ES-I3 (cell line): ENCODE results near the gene PLXDC1.

ENCODE experiments used
- H3K36me3 ChIP-seq: 2 replicates; pipeline ENCODE4 v1.6.1; 2013; ENCODE audit warnings: mild to moderate bottlenecking, low read length, control low read depth, moderate library complexity; ENCODE audit not compliant: insufficient read depth
- H3K4me1 ChIP-seq: 2 replicates; pipeline ENCODE4 v1.6.1; 2013; ENCODE audit warnings: mild to moderate bottlenecking, control low read depth, low read length; ENCODE audit not compliant: insufficient read depth
- H3K9ac ChIP-seq: 2 replicates; pipeline ENCODE4 v1.6.1; 2013; ENCODE audit warnings: low read depth, mild to moderate bottlenecking, low read length, moderate library complexity
- H3K9me3 ChIP-seq: 2 replicates; pipeline ENCODE4 v1.6.1; 2013; ENCODE audit warnings: mild to moderate bottlenecking, low read length, moderate library complexity; ENCODE audit not compliant: control insufficient read depth, insufficient read depth

The PLXDC1 gene

DNA sequence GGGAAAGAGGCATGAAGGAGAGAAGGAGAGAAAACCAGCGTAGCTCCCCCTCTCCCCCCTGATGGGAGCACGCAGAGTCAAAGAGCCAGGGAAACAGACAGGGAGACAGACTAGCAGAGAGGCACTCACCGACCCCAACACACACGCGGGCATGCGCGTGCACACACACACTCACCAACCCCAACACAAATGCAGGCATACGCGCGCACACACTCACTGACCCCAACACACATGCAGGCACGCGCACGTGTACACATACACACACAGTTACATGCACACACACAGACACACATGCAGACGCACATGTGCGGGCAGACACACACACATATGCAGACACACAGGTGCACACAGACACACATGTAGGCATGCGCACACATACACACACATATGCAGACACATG lies 41.5 kb upstream of the PLXDC1 start:
- peaks cover 14% of the 10 kb centered on the region for H3K4me1 ChIP-seq
- H3K36me3 ChIP-seq = peaks cover 2% of the 10 kb centered on the region; the same call in 1 of the 2 replicates
- no peaks in the 10 kb centered on the region for H3K9me3 ChIP-seq
- no peak overlapping the region for H3K9ac ChIP-seq

DNA sequence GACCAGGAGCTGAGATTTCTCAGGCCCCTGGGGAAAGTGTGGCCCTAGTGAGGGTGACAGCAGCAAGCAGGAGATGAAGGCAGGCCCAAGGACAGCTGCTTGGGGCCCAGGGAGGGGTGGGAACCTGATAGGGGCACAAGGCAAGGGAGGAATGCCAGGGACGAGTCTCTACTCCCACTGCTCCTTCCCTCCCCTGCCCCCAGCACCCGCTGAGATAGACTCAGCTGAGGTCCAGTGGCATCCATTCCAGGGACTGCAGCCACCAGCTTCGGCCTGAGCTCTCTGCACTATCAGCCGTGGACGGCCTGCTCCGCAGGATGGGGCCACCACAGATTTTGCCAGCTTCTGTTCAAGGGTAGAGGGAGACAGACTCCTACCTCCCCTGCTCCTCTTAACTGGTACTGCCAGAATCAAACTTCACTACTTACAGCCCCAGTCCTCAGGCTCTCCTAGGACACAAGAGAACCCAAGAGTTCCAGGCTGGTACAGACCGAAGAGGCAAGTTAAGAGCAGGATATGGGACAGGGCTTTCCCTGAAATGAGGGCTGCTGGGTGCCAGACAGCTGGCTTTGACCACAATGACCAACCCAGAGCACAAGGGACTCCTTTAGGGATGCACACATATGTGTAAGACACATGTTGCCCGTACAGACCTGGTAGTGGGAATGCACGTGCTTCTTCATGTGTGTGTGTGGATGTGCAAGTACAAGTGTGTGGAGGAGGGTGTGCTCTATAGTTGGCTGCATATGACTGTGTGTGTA lies 40.5 kb upstream of the PLXDC1 start:
- peaks cover 2% of the 10 kb centered on the region; the same call in 1 of the 2 replicates for H3K36me3 ChIP-seq
- no peaks in the 10 kb centered on the region for H3K9me3 ChIP-seq
- no peak overlapping the region for H3K9ac ChIP-seq
- H3K4me1 ChIP-seq = peaks cover 14% of the 10 kb centered on the region

DNA sequence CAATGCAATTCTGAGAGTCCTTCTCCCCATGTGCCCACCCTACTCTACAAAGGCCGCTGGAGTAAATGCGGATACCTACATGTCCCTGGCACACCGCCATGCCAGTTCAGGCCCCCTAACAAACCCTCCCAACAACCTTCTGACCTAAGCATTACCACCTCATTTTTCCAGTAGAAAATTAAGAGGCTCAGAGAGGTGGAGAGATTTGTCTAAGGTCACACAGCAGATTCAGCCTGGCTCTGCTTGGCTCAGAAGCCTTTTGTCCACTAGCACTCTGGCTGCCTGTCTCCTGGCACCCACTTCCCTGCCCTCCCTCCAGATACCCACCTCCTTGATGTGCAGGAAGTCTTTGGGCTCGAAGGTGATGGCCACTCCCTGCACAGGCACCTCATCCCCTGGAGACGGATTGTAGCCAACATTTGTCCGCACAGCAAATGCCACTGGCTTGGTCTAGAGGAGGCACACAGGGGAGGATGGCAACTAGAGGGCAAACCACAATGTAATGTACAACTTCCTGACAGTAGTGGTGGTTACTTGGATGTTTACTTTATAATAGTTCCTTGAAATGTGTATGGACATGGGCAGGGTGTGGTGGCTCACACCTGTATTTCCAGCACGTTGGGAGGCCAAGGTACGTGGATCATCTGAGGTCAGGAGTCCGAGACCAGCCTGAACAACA lies 35.9 kb upstream of the PLXDC1 start:
- Histone ChIP-seq H3K4me1 (no peaks in the 10 kb centered on the region), H3K9ac (no peak overlapping the region), H3K36me3 (peaks cover 7% of the 10 kb centered on the region), H3K9me3 (no peaks in the 10 kb centered on the region)

DNA sequence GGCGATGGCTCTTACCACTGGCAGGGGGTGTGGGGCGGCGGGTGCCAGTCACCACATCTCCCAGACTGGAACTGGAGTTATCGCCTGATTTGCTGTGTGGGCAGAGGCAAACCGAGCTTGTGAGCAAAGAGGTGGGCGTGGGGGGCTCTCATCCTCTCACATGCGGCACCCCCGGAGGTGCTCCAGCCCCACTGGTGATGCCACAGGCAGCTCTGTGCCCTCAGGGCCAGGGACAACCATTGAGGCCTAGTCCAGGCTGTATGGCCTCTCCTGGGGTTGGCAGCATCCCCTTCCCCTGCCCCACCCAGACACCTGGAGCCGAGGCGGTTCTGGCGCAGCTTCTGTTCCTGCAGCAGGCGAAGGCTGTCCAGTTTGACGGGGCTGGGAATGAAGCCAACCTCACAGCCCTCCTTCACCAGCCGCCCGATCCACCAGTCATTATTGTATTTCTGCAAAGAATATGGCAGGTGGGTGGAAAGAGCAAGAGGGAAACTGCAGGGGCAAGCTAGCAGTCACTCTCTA lies 35.1 kb upstream of the PLXDC1 start:
- no peak overlapping the region for H3K9ac ChIP-seq
- H3K4me1 ChIP-seq = no peaks in the 10 kb centered on the region
- no peaks in the 10 kb centered on the region for H3K9me3 ChIP-seq
- H3K36me3 ChIP-seq = peaks cover 7% of the 10 kb centered on the region

DNA sequence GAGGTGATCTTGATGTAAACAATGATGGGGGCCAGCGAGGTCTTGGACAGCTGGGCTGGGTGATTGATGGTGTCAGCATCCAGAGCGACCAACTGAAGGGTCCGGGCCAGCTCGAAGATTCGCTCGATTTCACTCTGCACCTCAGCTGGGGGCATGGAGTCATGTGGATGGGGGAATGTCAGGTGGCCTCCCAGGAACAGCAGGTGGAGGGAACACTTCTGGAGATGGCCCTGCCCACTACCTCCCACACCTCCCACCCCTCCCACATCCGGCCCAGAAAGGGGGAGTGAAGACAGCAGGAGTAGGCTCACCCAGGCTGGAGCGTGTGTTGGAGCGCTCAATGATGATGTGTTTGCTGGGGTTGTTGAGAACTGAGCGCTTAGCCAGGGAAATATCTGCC lies 32.3 kb upstream of the PLXDC1 start:
- H3K36me3 ChIP-seq = peaks cover 7% of the 10 kb centered on the region
- H3K9me3 ChIP-seq = no peaks in the 10 kb centered on the region
- H3K4me1 ChIP-seq = no peaks in the 10 kb centered on the region
- no peak overlapping the region for H3K9ac ChIP-seq

DNA sequence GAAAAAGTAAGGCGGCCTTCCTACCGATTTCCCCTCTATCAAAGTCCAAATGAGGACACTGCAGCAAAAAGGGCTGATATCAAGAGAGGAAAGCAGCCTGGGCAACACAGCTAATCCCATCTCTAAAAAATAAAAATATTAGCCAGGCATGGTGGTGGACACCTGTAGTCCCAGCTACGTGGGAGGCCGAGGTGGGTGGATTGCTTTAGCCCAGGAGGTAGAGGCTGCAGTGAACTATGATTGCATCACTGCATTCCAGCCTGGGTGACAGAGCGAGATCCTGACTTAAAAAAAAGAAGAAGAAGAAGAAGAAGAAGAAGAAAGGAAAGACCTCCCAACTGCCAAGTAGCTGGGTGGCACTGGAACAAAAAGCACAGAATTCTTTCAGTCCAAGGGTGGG lies 31.6 kb upstream of the PLXDC1 start:
- no peaks in the 10 kb centered on the region for H3K4me1 ChIP-seq
- H3K9ac ChIP-seq = no peak overlapping the region
- H3K36me3 ChIP-seq = peaks cover 7% of the 10 kb centered on the region
- H3K9me3 ChIP-seq = no peaks in the 10 kb centered on the region

DNA sequence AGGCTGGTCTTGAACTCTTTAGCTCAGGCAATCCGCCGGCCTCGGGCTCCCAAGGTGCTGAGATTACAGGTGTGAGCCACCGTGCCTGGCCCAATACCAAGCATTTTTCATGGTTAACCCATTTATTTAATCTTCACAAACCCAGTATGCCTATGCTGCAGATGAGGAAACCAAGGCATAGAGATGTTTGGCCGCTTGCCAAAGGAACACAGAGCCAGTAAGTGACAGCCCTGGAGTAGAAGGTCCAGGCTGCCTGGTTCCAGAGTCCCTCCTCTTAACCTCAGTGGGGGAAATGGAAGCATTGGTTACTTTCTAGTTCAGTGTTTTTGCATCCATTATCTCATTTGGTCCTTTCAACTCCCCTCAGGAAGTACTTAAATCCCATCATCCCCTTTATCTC lies 29.9 kb upstream of the PLXDC1 start:
- Histone ChIP-seq H3K9me3 (no peaks in the 10 kb centered on the region), H3K9ac (no peak overlapping the region), H3K36me3 (peaks cover 7% of the 10 kb centered on the region; the same call in 1 of the 2 replicates), H3K4me1 (no peaks in the 10 kb centered on the region)

DNA sequence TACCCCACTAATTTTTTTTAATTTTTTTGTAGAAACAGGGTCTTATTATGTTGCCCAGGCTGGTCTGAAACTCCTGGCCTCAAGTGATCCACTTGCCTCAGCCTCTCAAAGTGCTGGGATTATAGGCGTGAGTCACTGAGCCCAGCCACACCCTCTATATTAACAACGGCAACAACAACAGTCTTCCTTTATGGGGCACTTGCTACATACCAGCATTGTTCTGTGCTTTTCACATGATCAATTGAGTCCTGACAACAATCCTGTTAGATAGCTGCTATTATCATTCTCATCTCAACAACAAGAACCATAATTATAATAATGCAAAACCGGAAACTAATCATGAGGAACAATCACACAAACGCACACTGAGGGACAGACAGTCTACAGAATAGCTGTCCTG lies 27.1 kb upstream of the PLXDC1 start:
- H3K9me3 ChIP-seq = no peaks in the 10 kb centered on the region
- peaks cover 7% of the 10 kb centered on the region; the same call in 1 of the 2 replicates for H3K36me3 ChIP-seq
- H3K9ac ChIP-seq = no peak overlapping the region
- H3K4me1 ChIP-seq = peaks cover 6% of the 10 kb centered on the region; the same call in 1 of the 2 replicates

DNA sequence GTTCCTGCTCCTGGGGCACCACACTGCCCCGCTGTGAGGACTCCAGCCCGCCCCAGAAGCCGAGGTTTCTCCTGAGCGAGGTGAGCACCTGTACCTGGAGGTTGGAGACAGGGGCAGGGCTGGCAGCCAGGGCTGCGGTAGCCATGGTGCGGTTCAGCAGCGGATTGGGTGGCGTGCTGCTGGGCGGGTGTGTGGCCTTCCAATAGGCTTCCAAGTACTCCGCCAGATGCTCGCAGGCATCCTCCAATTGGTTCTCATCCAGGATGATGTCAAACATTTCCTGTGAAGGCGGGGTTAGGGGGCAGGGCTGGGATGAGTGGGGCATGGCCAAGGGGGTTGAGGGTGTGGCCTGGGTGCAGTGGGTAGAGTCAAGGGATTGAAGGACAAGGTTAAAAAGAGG lies 25.8 kb upstream of the PLXDC1 start:
- Histone ChIP-seq H3K36me3 (no peaks in the 10 kb centered on the region), H3K4me1 (peaks cover 12% of the 10 kb centered on the region), H3K9me3 (no peaks in the 10 kb centered on the region), H3K9ac (no peak overlapping the region)

DNA sequence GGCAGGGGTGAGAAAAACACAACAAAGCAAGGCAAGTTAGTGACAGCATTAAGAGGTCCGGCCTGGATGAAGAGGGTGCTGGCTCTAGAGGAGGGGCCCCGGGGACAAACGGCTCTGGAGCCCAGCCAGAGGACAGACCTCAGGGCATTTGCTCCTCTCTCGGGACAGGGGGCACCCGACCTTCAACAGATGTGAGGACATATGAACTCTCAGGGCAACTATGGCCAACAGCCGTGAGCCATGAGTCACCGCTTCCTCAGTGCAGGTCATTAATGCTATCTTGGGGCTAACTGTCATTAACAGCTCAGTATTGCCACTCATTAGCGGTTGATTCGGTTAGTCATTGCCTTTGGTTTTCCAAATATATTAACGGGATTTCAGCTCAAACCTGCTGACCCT lies 24.3 kb upstream of the PLXDC1 start:
- Histone ChIP-seq H3K9me3 (no peaks in the 10 kb centered on the region), H3K36me3 (no peaks in the 10 kb centered on the region), H3K4me1 (peaks cover 20% of the 10 kb centered on the region), H3K9ac (no peak overlapping the region)

DNA sequence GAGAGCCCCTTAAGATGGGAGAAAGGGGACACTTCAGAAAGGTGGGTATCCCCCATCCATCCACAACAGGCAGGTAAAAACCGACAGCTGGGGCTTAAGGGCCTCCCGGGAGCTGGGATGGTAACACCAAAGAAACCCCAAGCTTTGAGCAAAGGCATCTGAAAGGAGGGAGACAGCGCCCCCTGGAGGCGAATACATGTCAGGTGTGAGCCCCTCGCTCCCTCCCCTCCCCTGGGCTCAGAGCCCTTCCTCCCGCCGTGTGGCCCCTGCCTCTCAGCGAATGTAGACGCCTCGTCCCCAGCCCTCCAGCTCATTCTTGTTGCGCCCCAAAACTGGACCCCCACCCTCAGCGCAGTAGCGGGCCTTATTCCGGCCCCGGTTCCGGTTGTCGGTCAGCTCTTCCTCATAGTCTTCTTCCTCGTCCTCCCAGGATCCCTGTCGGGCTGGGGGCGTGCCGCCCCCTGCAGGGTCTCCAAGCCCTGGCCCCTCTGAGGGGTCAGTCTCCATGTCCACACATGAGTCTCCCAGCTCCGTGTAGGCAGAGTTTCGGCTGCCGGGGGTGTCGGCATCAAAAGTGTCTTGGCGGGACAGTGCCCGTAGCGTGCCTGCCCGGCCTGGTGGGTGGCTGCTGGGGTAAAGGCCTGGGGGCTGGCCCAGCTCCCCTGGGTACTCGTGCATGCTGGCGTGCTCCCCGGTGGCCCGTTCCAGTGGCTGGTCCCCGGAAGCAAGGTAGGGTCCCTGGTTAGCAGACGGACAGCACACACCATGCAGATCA lies 23.7 kb upstream of the PLXDC1 start:
- peak overlapping the region; percentile 46; the same call in 1 of the 2 replicates for H3K9ac ChIP-seq
- peaks cover 20% of the 10 kb centered on the region for H3K4me1 ChIP-seq
- H3K36me3 ChIP-seq = no peaks in the 10 kb centered on the region
- H3K9me3 ChIP-seq = no peaks in the 10 kb centered on the region

DNA sequence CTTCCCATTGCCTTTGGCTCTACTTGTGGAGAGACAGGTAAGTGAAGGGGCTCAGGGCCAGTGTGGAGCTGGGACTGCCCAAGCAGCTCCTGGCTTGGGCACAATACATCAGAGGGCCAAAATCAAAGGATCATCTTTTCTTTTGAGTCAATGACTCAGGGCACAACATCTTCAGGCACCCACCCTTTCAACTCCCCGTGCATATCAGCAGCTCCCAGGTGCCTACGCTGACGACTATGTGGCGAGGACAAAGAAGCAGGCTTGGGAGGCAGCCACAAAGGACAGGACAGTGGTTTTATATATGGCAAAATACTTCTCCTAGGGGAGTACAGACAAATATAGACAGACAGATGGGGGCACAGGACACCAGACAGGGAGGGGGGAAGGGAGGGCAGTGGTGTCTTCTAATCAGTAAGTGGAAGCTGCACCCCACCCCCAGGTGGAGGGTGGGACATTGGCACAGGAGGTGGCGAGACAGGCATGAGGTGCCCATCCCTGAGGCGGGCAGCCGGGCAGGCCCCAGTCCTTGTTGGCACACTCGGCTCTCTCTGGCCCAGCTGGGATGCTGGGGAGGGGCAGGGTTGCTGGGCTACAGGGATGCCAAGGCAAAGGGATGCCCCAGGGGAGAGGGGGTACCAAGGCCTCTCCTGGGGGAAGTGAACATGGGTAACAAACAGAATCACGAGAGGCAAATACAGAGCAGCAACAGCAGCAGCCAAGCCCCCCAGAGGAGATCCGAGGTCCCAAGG lies 22.3 kb upstream of the PLXDC1 start:
- H3K9ac ChIP-seq = no peak overlapping the region

DNA sequence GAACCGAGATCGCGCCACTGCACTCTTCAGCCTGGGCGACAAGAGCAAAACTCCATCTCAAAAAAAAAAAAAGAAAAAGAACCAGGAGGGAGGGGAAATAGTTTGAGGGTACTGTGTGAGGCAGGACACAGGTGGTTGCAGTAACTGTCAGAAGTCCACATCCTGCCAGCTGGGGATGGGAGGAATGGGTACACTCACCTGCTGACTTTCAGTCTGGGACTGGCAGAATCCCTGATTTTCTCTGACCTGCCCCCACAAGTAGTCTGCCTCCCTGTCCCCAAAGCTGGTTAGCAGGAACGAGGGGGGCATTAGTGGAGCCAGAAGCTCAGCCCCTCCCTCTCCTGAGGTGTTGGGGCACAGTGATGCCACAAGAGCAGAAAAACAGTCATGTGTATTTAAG lies 21.6 kb upstream of the PLXDC1 start:
- Histone ChIP-seq H3K4me1 (peaks cover 20% of the 10 kb centered on the region), H3K9ac (no peak overlapping the region)

More for the DNA sequence above, 22.3 kb upstream of the PLXDC1 start:
- no peaks in the 10 kb centered on the region for H3K9me3 ChIP-seq
- H3K36me3 ChIP-seq = no peaks in the 10 kb centered on the region
- H3K4me1 ChIP-seq = peaks cover 20% of the 10 kb centered on the region

DNA sequence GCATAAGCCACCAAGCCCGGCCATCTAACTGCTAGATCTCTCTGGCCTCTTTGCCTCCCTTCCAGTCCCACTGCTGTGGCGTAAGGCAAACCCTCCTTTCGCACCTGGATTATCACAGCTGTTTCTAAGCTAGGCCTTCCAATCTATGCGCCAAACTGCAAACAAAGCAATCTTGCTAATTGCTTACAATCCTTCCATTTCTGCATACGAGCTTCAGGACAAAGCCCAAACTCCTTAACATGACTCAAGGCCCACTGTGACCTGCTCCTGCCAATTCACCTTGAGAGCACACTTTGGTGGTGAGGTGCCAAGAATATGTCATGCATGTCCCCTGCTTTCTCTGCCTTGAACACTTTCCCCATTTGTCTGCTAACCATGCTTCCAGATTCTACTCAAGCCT lies 20.5 kb upstream of the PLXDC1 start:
- no peaks in the 10 kb centered on the region for H3K9me3 ChIP-seq
- H3K36me3 ChIP-seq = no peaks in the 10 kb centered on the region
- H3K9ac ChIP-seq = no peak overlapping the region
- H3K4me1 ChIP-seq = peaks cover 20% of the 10 kb centered on the region

More for the DNA sequence above, 21.6 kb upstream of the PLXDC1 start:
- H3K9me3 ChIP-seq = no peaks in the 10 kb centered on the region
- H3K36me3 ChIP-seq = no peaks in the 10 kb centered on the region
